A549 treated with GW870086 at 1 μM for 4 hours (cell line): ENCODE data around the gene CD44. TPM values are rescaled to one million over a fixed set of nuclear protein-coding genes. Genes with fewer than 3 reads are reported as not detected.

Experiments used
- total RNA-seq: library from RNA; stranded (reverse); fragments of 200-300 nt; extraction: Qiagen RNA extraction; gene quantifications from 5 replicates; pipeline ENCODE4 v1.2.3, GENCODE V29; 2022; ENCODE audit warnings: low read depth

The CD44 gene
- 624 to 923 TPM (median 720 TPM) in 5 replicates for total RNA-seq

GRCh38 chr11:35138943-35139721 lies at the start of gene CD44:
CD44 (plus strand) TSS chr11:35139171; CDS start chr11:35139304, 133 bp downstream.

Other genes with a start within 250 kb of the CD44 start
- 21.7 to 27.9 TPM (median 22.7 TPM) in 5 replicates for gene APIP, start 222.8 kb upstream of the CD44 start, total RNA-seq
- 25.2 to 30.7 TPM (median 27.6 TPM) in 5 replicates for gene PDHX, start 222.6 kb upstream of the CD44 start, total RNA-seq